B cell (primary cell): ENCODE results near the gene AFF3. TPM values are rescaled to one million over a fixed set of nuclear protein-coding genes. Genes with fewer than 3 reads are reported as not detected.
A peak's percentile ranks its signal among the peaks of the same experiment; 100 is the strongest.

ENCODE experiments used
- ATAC-seq: fragments of 200-7000 bp; cut with Tn5 transposase; one replicate; pipeline ENCODE4 v1.10.0; 2021; ENCODE audit warnings: low read depth, mild to moderate bottlenecking, moderate number of reproducible peaks, moderate library complexity
- CTCF ChIA-PET: fragments of 350-600 bp; sonication (Branson Sonifier 250); formaldehyde crosslinking; loops from one replicate; lab custom pipeline; 2021; ENCODE audit warnings: antibody characterized with exemption, inconsistent platforms; lab: Charles Lee
- POLR2A ChIA-PET: fragments of 350-600 bp; sonication (Branson Sonifier 250); formaldehyde crosslinking; loops from one replicate; lab custom pipeline; 2021; ENCODE audit warnings: antibody characterized with exemption; lab: Charles Lee
- DNase-seq: peaks from one replicate; pipeline ENCODE4 v3.0.0; 2013
- H2AFZ ChIP-seq: 2 replicates; pipeline ENCODE4 v1.6.1; 2012; ENCODE audit warnings: mild to moderate bottlenecking, low read depth, low read length; ENCODE audit not compliant: insufficient read depth, poor library complexity, severe bottlenecking
- H3K27ac ChIP-seq, 2 donors: 1 replicate in 1 of 2; 2 replicates in 1 of 2; pipeline ENCODE4 v1.5.1; 2012 to 2013; ENCODE audit warnings: low read length in 2 of 2, mild to moderate bottlenecking in 2 of 2, moderate library complexity in 1 of 2
- H3K27me3 ChIP-seq, 4 experiments: fragments of 200-600 bp in 1 of 4; sonication (generic) in 1 of 4; replicated peaks in 1 of 4; 1 replicate in 2 of 4; 2 replicates in 2 of 4; pipeline versions ENCODE4 v1.6.1 to v1.7.0; 2013 to 2016; ENCODE audit warnings: low read length in 3 of 4, mild to moderate bottlenecking in 2 of 4, mixed read lengths in 1 of 4, moderate library complexity in 1 of 4; ENCODE audit not compliant: insufficient read depth in 4 of 4, control insufficient read depth in 3 of 4; ENCODE audit errors: control extremely low read depth in 1 of 4
- H3K36me3 ChIP-seq, 2 experiments: replicated peaks in 1 of 2; 1 replicate in 1 of 2; 2 replicates in 1 of 2; pipeline versions ENCODE4 v1.6.1 to v1.7.1; 2013; ENCODE audit warnings: low read length in 1 of 2; ENCODE audit not compliant: insufficient read depth in 2 of 2, control insufficient read depth in 1 of 2; ENCODE audit errors: control extremely low read depth in 1 of 2, extremely low read depth in 1 of 2
- H3K4me1 ChIP-seq, 2 donors: fragments of 200-600 bp in 1 of 2; sonication (generic) in 1 of 2; 1 replicate in 1 of 2; 2 replicates in 1 of 2; pipeline versions ENCODE4 v1.5.1 to v1.6.1; 2013 to 2017; ENCODE audit warnings: low read length in 2 of 2; ENCODE audit not compliant: control insufficient read depth in 2 of 2, insufficient read depth in 2 of 2
- H3K4me2 ChIP-seq: replicated peaks from 2 replicates; pipeline ENCODE3; 2012; ENCODE audit warnings: mild to moderate bottlenecking, low read depth, low read length; ENCODE audit not compliant: poor library complexity, severe bottlenecking
- H3K4me3 ChIP-seq, 5 experiments: fragments of 200-600 bp in 1 of 5; sonication (generic) in 1 of 5; 1 replicate in 3 of 5; 2 replicates in 2 of 5; pipeline versions ENCODE4 v1.5.1 to v1.7.0; 2011 to 2016; ENCODE audit warnings: low read length in 4 of 5, mild to moderate bottlenecking in 4 of 5, low read depth in 2 of 5, control low read depth in 1 of 5, moderate library complexity in 1 of 5; ENCODE audit not compliant: insufficient read depth in 1 of 5; ENCODE audit errors: control extremely low read depth in 1 of 5, extremely low read depth in 1 of 5
- H3K79me2 ChIP-seq: fragments of 200-600 bp; sonication (generic); one replicate; pipeline ENCODE4 v1.6.0; 2016; ENCODE audit warnings: low read length; ENCODE audit not compliant: control insufficient read depth, insufficient read depth
- H3K9ac ChIP-seq: fragments of 200-600 bp; sonication (generic); 2 replicates; pipeline ENCODE4 v1.6.1; 2017; ENCODE audit warnings: mild to moderate bottlenecking, low read length, moderate library complexity
- H3K9me3 ChIP-seq, 3 donors: one replicate each; pipeline versions ENCODE4 v1.6.1 to v1.7.1; 2013; ENCODE audit warnings: low read length in 2 of 3; ENCODE audit not compliant: control insufficient read depth in 2 of 3, insufficient read depth in 1 of 3; ENCODE audit errors: control extremely low read depth in 1 of 3
- H4K20me1 ChIP-seq: 2 replicates; pipeline ENCODE4 v1.6.0; 2012; ENCODE audit warnings: mild to moderate bottlenecking, low read length; ENCODE audit not compliant: insufficient read depth, control insufficient read depth, poor library complexity, severe bottlenecking
- H3K27ac Mint-ChIP-seq: one replicate; pipeline ENCODE4 v1.8.0; 2021; ENCODE audit warnings: mixed read lengths
- H3K27me3 Mint-ChIP-seq: one replicate; pipeline ENCODE4 v1.8.0; 2021; ENCODE audit warnings: mixed read lengths
- H3K4me1 Mint-ChIP-seq: one replicate; pipeline ENCODE4 v1.8.0; 2021; ENCODE audit warnings: mixed read lengths
- H3K4me3 Mint-ChIP-seq: one replicate; pipeline ENCODE4 v1.8.0; 2021; ENCODE audit warnings: mixed read lengths
- H3K9me3 Mint-ChIP-seq: one replicate; pipeline ENCODE4 v1.8.0; 2022; ENCODE audit warnings: mixed read lengths; ENCODE audit not compliant: insufficient read depth
- CTCF ChIP-seq: fragments of 200-600 bp; IDR thresholded peaks from one replicate; pipeline ENCODE4 v1.8.0; 2022; ENCODE audit warnings: antibody characterized with exemption, mild to moderate bottlenecking
- EZH2 ChIP-seq: IDR thresholded peaks from 2 replicates; pipeline ENCODE4 v1.6.1; 2012; ENCODE audit warnings: borderline replicate concordance, low read depth, mild to moderate bottlenecking, moderate library complexity, low read length; ENCODE audit not compliant: insufficient read depth, poor library complexity, severe bottlenecking
- WGBS: methylation state at CpG from one replicate; pipeline ENCODE4 v1.1.5; 2013; ENCODE audit warnings: missing lambda C conversion rate; ENCODE audit not compliant: insufficient coverage; 5-methylcytosine and 5-hydroxymethylcytosine counted together
- intact Hi-C: fragments of 100-400 bp; cut with micrococcal nuclease; formaldehyde crosslinking; loops from one replicate; pipeline ENCODE4 v1.10.0; 2022
- polyA plus RNA-seq: library from polyadenylated mRNA; depleted of rRNA; stranded (reverse); fragments of >200 nt; gene quantifications from 2 replicates; pipeline ENCODE4 v1.2.3, GENCODE V29; 2012
- total RNA-seq, 2 donors: library from RNA; stranded (reverse); fragments of 120-200 nt in 1 of 2; gene quantifications; 1 replicate in 1 of 2; 2 replicates in 1 of 2; pipeline versions ENCODE4 v1.2.3 to v1.2.4, GENCODE V29; 2013 to 2022

Gene AFF3
- total and polyA plus RNA-seq, 2 donors (not counting 1 experiment from before 2014, with no cell fraction given) = 117 to 830 TPM

DNA sequence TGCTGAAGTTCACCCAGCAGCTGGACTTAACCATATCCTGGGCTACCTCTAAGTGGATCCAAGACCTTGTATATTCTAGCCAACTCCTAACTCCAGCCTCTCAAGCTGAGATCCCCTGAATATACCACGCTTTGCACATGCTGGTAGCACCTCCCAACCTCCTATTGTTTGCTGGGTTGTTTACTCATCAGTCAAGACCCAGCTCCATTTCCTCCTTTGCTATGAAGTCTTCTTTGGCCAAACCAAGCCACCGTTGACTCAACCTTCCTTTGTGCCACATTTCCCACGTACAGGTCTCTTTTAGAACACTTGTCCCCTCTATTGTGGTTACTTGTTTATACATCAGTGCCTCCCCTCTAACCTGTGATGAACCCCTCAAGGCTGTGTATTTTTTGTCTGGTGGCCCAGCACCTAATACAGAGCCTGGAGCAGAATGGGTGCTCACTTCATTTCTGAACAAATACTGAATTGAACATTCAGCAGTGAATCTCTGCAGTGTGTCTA lies 384.7 kb downstream of the AFF3 start:
- Mint-ChIP-seq H3K27ac (no peak overlapping the region), H3K4me3 (no peak overlapping the region), H3K9me3 (no peaks in the 10 kb centered on the region), H3K27me3 (no peaks in the 10 kb centered on the region), H3K4me1 (peaks cover 5% of the 10 kb centered on the region)
- Histone ChIP-seq H3K4me2 (no peak overlapping the region), H3K79me2 (peaks cover 44% of the 10 kb centered on the region), H3K9me3 (no peaks in the 10 kb centered on the region), H3K4me1 (no peaks in the 10 kb centered on the region), H2AFZ (no peak overlapping the region), H3K27me3 (no peaks in the 10 kb centered on the region), H3K4me3 (no peak overlapping the region), H3K27ac (peak overlapping the region in 1 of 2 donors; percentile 26), H3K9ac (no peak overlapping the region), H3K36me3 (peaks cover 0 to 39% of the 10 kb centered on the region in 2 experiments), H4K20me1 (peaks cover 63% of the 10 kb centered on the region)
- TF ChIP-seq EZH2 = no peak
- TF ChIP-seq CTCF = no peak
- no peak for DNase-seq
- 46% methylated on average over 2 of the region's 3 CpGs for WGBS
- intact Hi-C loops = no loop called here
- ChIA-PET POLR2A (no interaction called here), CTCF (no interaction called here)
- ATAC-seq = no peak

GRCh38 chr2:99756059-99756458 lies 386.3 kb downstream of the AFF3 start:
- POLR2A ChIA-PET = no interaction called here
- Histone ChIP-seq H3K27ac (peak overlapping the region in 1 of 2 donors; percentile 14), H3K9me3 (no peaks in the 10 kb centered on the region), H3K4me3 (no peak overlapping the region), H3K4me2 (no peak overlapping the region), H3K9ac (no peak overlapping the region), H3K4me1 (no peaks in the 10 kb centered on the region), H3K27me3 (no peaks in the 10 kb centered on the region), H2AFZ (no peak overlapping the region), H3K79me2 (peaks cover 29% of the 10 kb centered on the region), H3K36me3 (peaks cover 0 to 37% of the 10 kb centered on the region in 2 experiments), H4K20me1 (peaks cover 48% of the 10 kb centered on the region)
- TF ChIP-seq EZH2 (no peak), CTCF (no peak)
- intact Hi-C loops = no loop called here
- CTCF ChIA-PET = no interaction called here
- no peak overlapping the region for H3K4me3 Mint-ChIP-seq
- no peak for DNase-seq
- no peaks in the 10 kb centered on the region for H3K27me3 Mint-ChIP-seq
- no peak overlapping the region for H3K27ac Mint-ChIP-seq
- ATAC-seq = no peak
- WGBS = 100% methylated on average over 1 of the region's 1 CpG
- H3K4me1 Mint-ChIP-seq = peaks cover 5% of the 10 kb centered on the region
- no peaks in the 10 kb centered on the region for H3K9me3 Mint-ChIP-seq
